Bone marrow (tissue), 2 donors: Measurements from ENCODE around the gene SSTR5.
"Not testable (repeated sequence)": the region's sequence is repeated elsewhere in the genome, so short reads cannot be mapped to it uniquely, and the experiment has no call there.

Experiments used
- DNase-seq, 2 donors: peaks; one replicate each; lab custom pipeline; 2025; lab: John Stamatoyannopoulos, UW

The SSTR5 gene

GRCh38 chr16:1092685-1093283 is 20.2 kb downstream of the SSTR5 start:
- not testable (repeated sequence) for DNase-seq

GRCh38 chr16:1093284-1094123 is 21.0 kb downstream of the SSTR5 start:
- no peak for DNase-seq

- no peak for DNase-seq
Observed at GRCh38 chr16:1094124-1094479, 21.6 kb downstream of the SSTR5 start.

GRCh38 chr16:1094601-1095449 is 22.3 kb downstream of the SSTR5 start:
- DNase-seq = no peak

GRCh38 chr16:1095450-1096168 is 23.1 kb downstream of the SSTR5 start:
- no peak for DNase-seq

- DNase-seq = no peak
Observed at GRCh38 chr16:1096169-1097082, 23.9 kb downstream of the SSTR5 start, which contains the start of gene C1QTNF8. Gene C1QTNF8 (minus strand): TSS chr16:1096244. CDS start chr16:1094922, 1,322 bp downstream.

GRCh38 chr16:1097156-1097555 is 24.6 kb downstream of the SSTR5 start:
- DNase-seq = no peak

GRCh38 chr16:1097800-1098199 is 25.3 kb downstream of the SSTR5 start:
- no peak for DNase-seq

- no peak for DNase-seq
Observed at GRCh38 chr16:1098266-1098991, 25.9 kb downstream of the SSTR5 start.

- DNase-seq = no peak
Observed at GRCh38 chr16:1099189-1100083, 26.9 kb downstream of the SSTR5 start.

GRCh38 chr16:1100084-1100800 is 27.7 kb downstream of the SSTR5 start:
- DNase-seq = no peak

GRCh38 chr16:1101133-1101532 is 28.6 kb downstream of the SSTR5 start:
- no peak for DNase-seq

- DNase-seq = no peak
Observed at GRCh38 chr16:1101573-1102332, 29.2 kb downstream of the SSTR5 start.

GRCh38 chr16:1102333-1102700 is 29.8 kb downstream of the SSTR5 start:
- no peak for DNase-seq

GRCh38 chr16:1102921-1103635 is 30.5 kb downstream of the SSTR5 start:
- DNase-seq = peak in 1 of 2 donors; percentile 33

- DNase-seq = no peak
Observed at GRCh38 chr16:1103636-1103980, 31.1 kb downstream of the SSTR5 start.
